Suppressor macrophage treated with lipopolysaccharide for 1 hour (primary cell): ENCODE measurements around the gene PLEKHA7.

Source experiments
- DNase-seq, 3 donors: peaks; one replicate each; pipeline ENCODE4 v3.0.0-alpha.2; 2020 to 2022

Gene PLEKHA7

DNA sequence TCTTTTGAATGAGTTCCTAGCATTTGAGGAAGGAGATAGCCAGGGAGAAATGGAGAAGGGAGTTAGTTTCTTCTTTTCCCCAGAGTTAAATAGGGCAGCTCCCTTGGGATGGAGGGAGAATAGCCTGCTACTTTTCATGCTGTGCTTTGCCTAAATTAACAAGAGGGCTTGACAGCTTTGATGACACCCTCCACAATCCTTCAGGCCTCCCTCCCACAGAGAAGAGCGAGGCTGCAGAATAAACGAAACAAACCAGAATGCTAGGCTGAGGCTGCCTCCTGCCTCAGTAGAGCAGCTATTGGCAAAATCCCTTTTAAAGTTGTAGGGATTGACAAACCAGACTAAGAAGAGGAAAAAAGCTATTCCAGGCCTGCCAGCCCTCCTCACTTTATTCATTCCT, 181.2 kb downstream of the PLEKHA7 start:
- no peak for DNase-seq

- no peak for DNase-seq
Observed at GRCh38 chr11:16832193-16832539, 182.0 kb downstream of the PLEKHA7 start.

DNA sequence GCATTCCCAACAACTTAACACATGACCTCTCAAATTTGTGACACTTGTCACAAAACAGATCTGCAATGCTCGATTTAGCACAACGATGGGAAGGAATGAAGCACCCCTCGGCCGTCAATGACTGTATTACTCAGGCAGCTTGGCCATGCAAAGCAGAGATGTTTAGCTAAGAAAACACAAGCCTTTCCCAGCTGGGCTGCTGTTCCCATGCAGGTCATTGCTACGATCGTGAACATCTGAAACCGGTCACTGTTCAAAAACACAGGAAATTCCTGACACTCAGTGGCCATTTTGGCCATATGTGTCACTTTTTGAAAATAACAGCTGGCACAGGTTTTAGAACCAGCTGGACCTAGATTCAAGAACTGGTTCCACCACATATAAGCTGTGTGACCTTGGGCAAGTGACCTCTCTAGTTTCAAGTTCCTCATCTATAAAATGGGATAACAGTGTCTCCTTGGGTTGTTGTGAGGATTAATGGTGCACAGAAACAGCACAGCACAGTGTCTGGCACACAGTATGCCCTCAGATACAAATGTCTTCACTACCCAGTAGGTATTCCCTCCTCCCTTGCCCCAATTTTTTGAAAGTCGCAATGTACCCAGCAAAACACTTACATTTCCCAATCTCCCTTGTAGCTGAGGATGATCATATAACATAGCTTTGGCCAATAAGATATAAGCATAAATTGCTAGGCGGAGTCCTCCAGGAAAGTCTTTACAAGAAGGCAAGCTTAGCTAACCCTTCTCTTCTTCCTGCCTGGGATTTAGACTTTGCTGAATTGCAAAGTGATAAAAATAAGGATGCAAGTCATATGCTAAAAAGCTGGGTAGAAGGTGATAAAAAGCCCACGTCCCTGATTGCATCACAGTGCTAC, 182.7 kb downstream of the PLEKHA7 start:
- no peak for DNase-seq

DNA sequence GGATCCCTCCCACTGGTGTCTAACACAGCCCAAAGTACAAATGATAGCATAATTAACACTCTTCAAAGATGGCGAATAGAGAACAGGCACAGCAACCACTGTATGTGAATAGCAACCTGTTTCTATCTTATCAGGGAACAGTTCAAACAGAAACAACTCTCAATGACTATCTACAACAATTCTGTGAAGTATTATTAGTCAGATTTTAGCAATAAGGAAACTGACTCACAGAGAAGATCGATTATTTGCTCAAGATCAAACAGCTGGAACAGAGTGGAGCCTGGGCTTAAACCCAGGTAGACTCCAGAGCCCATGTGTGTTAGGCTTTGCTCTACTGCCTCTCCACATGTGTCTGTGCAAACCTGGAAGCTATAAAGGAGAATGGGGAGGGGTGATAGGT, 187.1 kb downstream of the PLEKHA7 start:
- no peak for DNase-seq

DNA sequence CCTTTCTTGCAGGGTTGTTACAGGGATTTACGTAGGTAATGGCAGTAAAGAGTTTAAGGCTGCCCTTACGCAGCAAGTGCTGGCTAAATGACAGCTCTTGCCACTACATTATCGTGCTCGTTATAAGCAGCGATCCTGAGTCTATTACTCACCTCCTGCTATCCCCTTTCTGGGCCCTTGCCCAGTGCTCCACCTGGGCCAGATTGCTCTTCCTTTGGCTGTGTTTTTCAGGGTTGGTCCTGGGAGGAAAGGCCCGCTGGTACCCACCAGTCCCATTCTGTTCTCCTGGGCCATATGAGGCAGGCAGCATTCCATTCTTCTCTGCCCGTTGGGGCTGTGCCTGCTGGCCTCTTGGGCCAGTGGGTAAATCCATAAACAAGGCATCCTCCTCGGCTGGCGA, 188.2 kb downstream of the PLEKHA7 start:
- no peak for DNase-seq

DNA sequence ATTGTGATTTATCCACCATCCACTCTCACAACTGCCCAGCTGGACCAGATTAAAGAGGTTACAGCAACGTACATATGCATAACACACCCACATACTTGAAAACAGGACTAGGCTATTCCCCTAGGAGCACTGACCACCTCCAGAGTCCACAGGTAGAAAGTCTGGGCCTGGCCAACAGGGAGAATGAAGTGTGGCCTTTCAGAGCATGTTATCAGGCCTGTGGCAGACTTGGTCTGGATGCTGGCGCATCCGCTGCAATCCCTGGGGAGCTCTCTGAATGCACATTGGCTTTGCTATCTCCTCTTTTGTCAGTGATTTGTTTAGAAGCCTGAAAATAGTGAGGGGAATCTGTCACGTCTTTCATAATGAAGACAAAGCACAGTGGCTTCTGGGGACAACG, 189.1 kb downstream of the PLEKHA7 start:
- DNase-seq = no peak

DNA sequence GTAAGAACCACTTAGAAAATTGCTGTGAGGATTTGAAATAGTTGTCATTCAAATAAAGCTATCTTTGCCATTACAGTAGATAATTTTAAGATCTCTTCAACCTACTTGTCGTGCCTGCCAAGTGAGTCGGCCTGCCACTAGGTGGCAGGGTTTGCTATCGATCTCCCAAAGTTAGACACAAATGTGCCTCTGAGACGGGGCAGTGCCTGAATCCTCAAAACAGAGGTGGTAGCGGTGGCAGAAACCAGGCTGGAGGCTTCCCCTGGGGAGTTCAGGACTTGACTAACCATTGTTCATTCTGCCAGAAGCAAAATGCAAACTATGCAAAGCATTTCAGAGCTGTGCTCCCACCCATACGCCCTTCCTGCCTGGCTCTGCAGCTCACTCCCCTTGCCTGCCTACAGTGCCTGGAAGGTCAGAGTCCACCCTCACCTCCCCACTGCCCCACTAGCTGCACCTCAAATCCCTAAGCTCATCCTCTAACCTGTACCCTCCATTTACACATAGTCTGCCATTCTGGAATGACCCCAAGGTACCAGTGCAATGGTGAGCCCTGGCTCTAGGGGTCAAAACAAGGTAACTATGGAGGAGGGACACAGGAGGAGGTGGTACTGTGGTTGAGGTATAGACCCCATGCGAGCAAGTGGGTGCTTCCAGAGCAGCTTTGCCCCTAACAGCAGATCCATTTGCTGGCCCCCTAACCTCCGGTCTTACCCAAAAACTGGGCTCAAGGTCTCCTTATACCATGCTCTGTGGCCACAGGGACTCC, 193.7 kb downstream of the PLEKHA7 start:
- peak; percentile 82 to 88 (median 82) for DNase-seq

- no peak for DNase-seq
Observed at GRCh38 chr11:16818284-16818683, 195.9 kb downstream of the PLEKHA7 start.

GRCh38 chr11:16817351-16817750, 196.9 kb downstream of the PLEKHA7 start:
- DNase-seq = peak; percentile 55 to 71 (median 63)

GRCh38 chr11:16816358-16817270, 197.6 kb downstream of the PLEKHA7 start:
- no peak for DNase-seq

DNA sequence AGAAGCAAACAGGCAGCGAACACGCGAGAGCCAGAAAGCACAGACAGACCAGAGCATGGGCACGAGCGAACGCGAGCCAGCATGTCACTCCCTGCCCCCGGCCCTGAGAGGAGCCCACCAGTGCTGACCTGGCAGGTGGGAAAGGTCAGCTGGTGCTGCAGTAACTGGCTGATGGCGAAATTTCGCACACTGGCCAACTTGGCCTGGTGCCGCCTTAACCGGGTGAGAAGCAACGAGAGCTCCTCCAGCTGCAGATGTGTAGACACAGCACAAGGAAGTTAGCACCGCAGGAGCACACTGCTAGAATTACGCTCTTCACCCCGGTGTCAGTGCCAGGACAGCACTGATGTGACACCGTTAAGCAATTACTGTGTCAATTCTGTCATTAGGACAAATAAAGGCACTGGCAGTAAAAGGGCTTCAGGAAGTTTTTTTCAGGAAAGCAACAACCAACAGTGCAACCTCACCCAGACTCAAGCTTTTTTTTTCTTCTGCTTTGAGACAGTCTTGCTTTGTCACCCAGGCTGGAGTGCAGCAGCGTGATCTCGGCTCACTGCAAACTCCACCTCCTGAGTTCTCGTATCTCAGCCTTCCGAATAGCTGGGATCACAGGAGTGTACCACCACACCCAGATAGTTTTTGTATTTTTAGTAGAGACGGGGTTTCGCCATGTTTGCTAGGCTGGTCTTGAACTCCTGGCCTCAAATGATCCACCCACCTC, 199.0 kb downstream of the PLEKHA7 start:
- DNase-seq = peak; percentile 47 to 53 (median 48)

DNA sequence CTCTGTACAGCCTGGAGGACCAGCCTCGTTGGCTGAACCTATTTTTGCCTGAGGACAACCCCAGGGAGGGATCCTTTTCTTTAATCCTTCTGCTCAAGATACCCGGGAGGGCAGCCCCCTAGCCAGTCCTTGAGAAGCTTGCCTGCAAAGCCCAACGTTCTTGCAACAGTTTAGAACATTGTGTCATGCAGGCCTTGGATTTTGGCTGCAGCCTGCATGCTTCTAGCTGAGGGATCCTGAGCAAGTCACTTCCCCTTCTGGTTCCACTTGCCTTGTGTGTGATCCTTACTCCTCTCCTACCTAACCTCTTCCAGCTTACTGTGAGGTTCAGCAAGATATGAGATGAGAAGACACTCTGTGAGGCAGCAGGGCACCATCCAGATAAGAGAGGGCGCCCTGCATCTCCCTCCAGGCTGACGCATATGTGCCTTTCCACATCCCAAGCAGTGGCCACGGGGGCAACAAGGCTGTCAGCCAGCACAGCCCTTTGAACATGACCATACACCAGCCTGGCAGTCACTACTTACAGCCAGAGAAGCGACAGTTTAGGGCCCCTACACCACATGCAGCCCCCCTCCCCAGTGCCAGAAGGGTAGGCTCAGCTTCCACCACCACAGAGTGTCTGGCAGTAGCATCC, 199.7 kb downstream of the PLEKHA7 start:
- peak; percentile 61 to 67 (median 65) for DNase-seq

- no peak for DNase-seq
Observed at GRCh38 chr11:16813126-16813525, 201.1 kb downstream of the PLEKHA7 start.

- no peak for DNase-seq
Observed at GRCh38 chr11:16812274-16812673, 201.9 kb downstream of the PLEKHA7 start.

GRCh38 chr11:16811136-16812020, 202.8 kb downstream of the PLEKHA7 start:
- DNase-seq = no peak

DNA sequence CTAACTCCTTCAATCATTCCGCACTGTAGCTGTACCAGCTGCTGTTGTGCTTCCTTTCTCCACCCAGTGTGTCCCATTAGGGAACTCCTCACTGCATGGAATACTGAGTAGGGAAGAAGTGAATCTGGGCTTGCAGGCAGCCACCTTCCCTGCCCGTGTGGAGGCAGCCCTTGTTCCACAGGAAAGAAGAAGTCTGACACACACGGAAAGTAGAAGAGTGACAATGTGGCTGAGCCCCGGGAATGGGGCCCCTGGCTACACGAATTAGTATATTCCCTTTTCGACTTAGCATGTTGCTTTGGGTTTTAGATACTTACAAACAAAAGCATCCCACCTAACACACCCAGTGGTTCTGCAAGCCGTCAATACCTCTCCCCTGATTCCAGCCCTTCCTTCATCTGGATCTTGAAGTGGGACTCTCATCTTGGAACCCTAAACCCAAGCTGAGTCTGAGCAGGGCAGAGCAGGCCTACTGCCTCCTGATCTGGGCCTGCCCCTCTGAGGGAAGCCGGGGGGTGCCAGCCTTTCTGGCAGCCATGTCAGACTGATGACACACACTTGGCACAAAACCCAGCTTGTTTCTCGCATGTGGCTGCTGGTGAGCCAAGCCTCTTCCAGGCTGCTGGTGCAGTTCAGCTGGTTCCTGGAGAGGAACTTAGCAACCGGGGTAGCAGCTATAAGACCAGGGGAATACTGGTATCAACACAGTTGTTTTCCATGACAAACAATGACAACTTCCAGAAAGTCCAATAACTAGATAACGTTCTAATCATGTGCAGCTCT, 204.1 kb downstream of the PLEKHA7 start:
- peak; percentile 59 to 78 (median 76) for DNase-seq

DNA sequence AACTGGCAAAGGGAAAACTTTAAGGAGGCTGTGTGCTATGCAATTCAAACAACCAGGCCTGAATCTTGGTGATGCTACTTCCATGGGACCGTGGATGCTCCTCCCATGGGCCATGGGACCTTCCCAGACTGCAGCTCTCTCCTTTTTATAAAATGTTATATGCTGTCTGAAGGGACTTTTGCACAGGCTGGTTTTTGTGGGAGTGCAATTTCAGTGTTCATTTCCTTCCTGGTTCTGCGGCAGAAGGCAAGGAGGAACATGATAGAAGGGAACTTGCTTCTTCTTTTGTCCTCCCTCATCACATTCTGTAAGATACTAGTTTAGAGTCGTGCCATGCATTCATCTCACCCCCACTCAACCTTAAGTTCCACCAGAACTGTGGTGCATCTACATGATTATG, 206.9 kb downstream of the PLEKHA7 start:
- DNase-seq = peak; percentile 88 to 91 (median 91)

DNA sequence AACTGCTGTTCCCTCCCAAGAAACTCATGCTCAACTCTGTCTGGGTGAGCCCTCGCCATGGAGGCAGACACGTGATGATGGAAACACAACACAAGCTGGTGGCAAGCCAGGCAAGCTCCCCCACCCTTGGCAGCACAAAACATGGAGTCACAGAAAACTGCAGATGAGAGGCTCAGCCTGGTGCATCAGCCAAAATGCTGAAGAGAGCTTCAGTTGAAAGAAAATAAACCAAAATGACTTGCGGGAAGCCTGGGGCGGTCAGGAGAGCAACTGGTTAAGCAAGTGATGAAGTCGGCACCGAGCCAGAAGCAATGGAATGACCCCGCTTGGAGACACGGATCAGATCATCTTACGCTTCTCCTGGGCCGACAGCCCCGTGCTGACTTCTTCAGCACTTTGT, 207.4 kb downstream of the PLEKHA7 start:
- no peak for DNase-seq

- DNase-seq = no peak
Observed at GRCh38 chr11:16805938-16806337, 208.3 kb downstream of the PLEKHA7 start.
